ENCODE results near the gene TSC22D1.
"Not testable (repeated sequence)": the region's sequence is repeated elsewhere in the genome, so short reads cannot be mapped to it uniquely, and the experiment has no call there.

Gene TSC22D1

DNA sequence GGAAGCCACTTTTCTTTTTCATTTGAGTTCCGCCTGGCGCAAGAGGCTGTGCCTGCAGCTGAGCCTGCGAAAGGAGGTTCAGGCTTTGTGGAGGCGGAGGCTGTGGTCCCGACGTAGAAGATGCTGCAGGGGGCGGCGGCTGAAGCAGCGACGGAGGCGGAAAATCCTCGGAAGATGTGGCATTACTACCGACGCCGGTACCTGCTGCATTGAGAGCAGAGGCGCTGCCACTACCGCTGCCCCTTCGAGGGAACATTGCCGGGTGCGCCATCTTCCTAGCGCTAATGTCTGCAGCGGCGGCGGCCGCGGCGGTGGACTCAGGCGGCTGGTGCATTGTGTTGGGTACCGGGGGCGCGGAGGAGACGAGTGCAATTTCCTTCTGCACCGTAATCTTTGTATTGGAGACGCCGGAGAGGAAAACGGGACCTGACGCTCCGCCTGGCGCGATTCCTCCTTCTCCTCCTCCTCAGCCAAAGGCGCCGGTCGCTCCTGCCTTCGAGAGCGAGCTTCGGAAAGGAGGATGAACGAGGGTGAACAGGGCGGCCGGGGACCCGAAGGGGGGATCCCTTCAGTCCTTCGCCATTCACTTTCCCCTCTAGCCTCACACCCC, at the start of gene TSC22D1:
Gene TSC22D1 (minus strand): TSS at position 590 of the 610 bp plus-strand sequence. CDS start 256 bp downstream, at position 334.
- DNase-seq: peak; percentile 78

DNA sequence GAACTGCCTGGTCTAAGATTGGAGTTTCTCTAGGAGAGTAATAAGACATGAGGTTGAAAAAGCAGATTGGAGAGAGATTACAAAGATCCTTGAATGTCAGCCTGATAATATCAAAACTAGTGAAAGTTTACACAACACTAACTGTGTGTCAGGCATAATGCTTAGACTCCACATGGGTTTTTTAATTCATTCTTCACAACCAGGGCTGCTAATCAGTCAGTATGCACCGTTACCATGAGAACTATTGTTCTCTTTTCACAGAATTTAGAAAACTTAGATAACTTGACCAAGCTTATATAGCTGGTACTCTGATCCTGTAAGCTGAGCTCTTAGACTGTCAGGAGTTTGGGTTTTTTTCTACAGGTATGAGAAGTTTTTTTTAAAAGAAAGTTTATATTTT, 46.6 kb upstream of the TSC22D1 start:
- DNase-seq: no peak

- DNase-seq: no peak
Measured at GRCh38 chr13:44622261-44622660, 46.1 kb upstream of the TSC22D1 start.

DNA sequence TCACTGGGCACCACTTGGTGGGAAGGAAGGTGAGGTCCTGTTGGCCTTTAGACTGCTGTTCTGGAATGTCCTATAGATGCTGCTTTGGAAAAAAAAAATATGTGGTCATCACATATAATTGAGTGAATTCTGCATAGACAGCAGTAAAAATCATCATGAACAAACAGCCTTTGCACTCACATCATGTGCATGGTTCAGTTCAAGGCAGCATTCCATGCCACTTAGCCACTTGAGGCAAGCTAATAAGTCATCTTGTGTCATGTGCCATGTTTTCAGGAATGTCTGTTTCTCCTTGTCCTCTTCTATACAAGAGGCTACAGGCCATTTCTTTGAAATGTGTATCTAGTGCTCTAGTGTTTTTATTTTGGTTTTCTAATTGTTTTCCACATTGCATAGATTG, 43.9 kb upstream of the TSC22D1 start:
- DNase-seq: no peak

GRCh38 chr13:44619651-44620050, 43.5 kb upstream of the TSC22D1 start:
- no peak for DNase-seq

GRCh38 chr13:44618326-44618725, 42.2 kb upstream of the TSC22D1 start:
- DNase-seq: no peak

GRCh38 chr13:44617648-44618047, 41.5 kb upstream of the TSC22D1 start:
- no peak for DNase-seq

- no peak for DNase-seq
Measured at GRCh38 chr13:44609137-44609536, 33.0 kb upstream of the TSC22D1 start.

- no peak for DNase-seq
Measured at GRCh38 chr13:44605721-44606120, 29.6 kb upstream of the TSC22D1 start.

- DNase-seq: no peak
Measured at GRCh38 chr13:44605275-44605674, 29.1 kb upstream of the TSC22D1 start.

DNA sequence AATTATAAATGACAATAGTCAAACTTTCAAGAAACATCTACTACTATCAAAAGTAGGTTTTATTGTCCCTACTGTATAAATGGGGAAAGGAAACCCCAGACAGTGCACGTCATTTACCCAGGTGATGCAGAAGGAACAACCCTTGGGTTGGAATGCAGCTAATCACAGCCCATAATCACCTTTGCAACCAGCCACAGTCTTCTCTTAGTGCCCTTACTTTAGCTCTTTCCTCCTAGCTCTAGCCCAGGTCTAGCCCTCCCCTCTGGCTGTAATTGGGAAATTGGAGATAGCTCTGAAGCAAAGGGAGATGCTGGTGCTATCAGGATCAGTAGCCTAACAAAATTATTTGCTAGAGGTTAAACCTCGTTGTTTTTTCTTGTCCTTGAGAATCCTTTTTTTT, 25.5 kb upstream of the TSC22D1 start:
- no peak for DNase-seq

GRCh38 chr13:44593861-44594592, 17.9 kb upstream of the TSC22D1 start:
- not testable (repeated sequence) for DNase-seq

DNA sequence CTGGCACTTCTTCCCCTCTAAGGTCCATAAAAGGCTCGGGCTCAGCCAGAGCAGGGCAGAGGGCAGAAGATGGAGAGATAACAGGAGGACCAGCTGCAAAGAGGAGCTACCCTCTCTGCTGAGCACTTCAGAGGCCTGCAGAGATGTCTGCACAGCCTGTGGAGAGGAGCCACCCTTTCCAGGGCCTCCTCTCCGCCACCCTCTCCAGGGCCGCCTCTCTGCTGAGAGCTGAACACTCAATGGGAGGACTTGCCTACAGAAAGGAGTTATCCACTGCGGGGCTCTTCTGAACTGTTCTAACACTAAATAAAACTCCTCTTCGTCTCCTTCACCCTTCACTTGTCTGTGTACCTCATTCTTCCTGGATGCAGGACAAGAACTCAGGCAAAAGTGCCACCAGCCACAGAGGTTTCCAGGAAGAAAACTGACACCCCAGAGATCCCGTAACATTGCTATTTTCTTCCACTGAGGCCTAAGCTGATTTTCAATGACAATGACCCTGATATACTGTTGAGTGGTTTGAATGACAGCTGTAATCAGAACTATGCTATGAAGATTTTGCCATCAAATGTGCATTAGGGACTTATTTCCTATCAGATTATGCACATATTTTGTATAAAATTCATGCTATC, 16.2 kb upstream of the TSC22D1 start:
- DNase-seq: no peak

DNA sequence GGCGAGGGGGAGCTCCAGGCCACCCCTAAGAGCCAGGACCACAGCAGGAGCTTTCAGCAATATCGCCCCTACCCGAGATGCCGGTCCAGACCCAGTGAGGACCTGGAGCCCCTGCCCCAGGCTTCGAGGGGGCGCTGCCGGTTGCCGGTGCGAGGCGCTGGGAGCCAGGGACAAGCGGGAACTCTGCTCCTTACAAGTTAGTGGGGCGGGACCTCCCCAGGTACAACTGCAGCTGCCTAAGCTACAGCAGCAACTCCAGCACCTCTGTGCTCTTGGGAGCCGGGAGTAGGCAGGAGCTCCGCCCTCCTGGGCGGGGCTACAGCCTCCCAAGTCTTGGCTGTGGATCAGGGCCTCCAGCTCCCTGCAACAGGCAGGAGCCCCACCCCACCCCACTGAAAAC, 15.2 kb upstream of the TSC22D1 start:
- no peak for DNase-seq

DNA sequence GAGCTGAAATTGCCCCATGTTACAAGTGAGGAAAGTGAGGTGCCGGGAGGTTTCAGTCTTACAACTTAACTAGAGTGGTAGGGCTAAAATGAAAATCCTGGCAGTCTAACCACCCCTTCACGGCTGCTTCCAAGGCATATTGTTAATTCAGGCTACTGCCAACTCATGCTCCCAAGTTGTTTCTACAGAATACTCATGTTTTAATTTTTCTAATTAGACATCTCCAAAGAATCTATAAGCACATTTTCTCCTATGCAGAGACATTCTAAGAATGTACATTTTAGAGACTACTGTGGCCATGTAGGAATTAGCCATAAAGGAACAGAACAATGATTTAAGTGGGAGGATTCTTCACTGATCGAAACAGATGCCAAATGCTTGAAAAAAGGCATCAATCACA, 7.0 kb upstream of the TSC22D1 start:
- DNase-seq: no peak

DNA sequence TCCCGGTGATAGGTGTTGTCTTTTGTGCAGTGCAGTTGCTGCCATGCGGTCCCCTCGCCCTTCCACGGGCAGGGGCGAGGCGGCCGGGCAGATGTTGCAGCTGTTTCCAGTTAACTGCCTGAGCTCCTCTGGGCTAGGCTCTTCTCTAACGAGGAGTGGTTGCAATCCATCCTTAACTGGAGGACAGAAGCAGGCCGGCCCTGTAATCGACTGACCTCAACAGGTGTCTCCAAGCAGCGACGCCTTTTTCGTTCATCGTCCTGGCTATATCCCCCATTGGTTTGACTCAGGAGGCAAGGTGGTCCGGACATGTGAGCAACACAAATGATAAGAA, 1.9 kb upstream of the TSC22D1 start:
- DNase-seq: no peak

- DNase-seq: peak; percentile 87
Measured at GRCh38 chr13:44577236-44578066, 1.3 kb upstream of the TSC22D1 start.

DNA sequence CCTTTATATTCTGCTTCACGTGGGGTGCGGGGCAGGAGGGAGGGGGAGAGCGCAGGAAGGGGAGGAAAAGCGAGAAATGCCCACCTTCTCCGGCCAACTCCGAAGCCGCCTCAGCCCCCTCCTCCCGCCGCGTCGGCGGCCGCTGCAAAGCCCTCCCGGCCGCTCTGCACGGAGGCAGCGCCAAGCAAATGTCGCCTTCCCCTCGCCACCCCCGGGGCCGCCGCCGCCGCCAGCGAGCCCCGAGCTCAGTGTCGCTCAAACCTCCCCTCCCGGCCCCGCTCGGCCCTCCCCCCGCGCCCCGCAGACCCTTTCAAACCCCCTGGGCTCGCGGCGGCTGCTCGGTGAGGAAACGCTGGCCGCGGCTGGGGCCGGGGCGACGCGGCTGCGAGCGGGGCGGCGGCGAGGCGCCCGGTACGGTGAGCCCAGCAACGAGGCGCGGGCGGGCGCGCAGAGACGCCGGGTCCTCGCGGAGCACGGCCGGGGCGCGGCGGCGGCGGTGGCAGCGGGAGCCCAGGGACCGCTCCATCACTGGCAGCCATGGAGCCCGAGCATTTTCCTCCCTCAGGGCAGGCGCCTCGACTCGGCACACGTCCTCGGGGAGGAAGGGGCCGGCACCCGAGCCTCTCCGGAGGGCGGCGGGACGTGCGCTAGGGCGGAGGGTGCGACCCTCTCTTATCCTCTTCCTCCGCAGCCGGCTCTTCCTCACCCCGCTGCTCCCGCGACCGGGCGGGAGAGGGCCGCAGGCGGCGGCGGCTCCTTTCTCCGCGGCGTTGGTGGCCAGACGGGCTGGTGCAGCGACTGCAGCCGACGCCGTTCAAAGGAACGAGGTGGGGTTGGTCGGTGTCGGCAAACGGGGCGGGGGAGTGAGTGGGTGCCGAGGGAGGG, 463 bp upstream of the TSC22D1 start:
- DNase-seq: no peak

GRCh38 chr13:44575035-44575434, 1.1 kb downstream of the TSC22D1 start:
- no peak for DNase-seq

GRCh38 chr13:44574466-44574855, 1.7 kb downstream of the TSC22D1 start:
- DNase-seq: no peak

DNA sequence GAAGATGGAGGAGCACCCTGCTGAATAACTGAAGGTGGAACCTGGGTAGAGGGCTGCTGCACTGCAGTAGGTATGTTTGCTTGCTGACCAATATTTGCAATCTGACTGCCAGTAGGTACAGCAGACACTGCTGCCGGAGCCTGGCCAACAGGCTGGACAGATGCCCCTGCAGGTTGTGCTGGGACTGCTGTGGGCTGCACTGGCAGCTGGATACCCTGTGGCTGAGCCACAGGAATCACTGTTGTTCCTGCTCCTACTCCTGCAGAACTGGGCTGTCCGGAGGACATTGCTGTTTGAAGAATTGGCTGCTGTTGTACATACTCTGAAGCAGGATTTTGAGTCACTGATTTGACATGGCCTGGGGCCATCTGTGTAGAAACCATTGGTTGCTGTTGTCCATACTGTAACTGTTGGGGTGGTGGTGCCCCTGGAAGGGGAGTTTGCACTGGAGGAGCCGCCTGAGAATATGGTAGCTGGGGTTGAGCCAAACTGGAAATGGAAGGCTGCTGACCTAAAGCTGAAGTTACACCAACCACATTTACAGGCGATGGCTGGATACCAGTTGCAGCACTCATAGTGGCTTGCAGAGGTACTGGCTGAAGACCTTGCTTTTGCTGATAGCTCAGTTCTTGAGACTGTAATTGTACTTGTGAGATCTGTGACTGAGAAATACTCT, 2.2 kb downstream of the TSC22D1 start:
- no peak for DNase-seq

DNA sequence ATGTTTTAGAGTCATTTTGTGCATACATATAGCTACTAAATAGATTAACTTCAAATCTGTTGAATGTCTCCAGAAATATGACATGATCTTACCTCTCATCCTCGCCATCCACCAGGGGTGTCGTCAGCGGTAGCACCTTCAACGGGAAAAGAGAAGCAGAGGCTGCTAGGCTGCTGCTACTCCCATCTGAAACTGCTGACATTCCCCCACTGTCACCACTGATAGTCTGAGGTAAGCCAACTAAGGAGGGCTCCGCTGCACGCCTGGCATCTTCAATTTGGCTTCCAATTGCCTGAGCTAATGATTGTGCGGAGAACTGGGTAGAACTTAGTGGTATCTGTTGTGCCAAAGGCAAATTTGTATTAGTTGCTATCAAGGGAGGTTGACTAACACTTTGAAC, 3.1 kb downstream of the TSC22D1 start:
- DNase-seq: no peak
